OCI-LY1 (cell line): ENCODE data around the gene ZNF512.

ENCODE experiments used
- EZH2 ChIP-seq: fragments of 200-600 bp; sonication (generic), shearing (Covaris generic); IDR thresholded peaks from 2 replicates; pipeline ENCODE4 v1.8.0; 2017; ENCODE audit warnings: borderline replicate concordance, mixed run types, mild to moderate bottlenecking, antibody characterized with exemption, low read length, moderate library complexity, mixed read lengths
- TF ChIP-seq, protein P1 (sequence below): fragments of 200-600 bp; sonication (generic), shearing (Covaris generic); IDR thresholded peaks from 2 replicates; pipeline ENCODE4 v1.5.1; 2017; ENCODE audit warnings: mild to moderate bottlenecking, antibody characterized with exemption, low read length, moderate library complexity, mixed read lengths

DNA sequence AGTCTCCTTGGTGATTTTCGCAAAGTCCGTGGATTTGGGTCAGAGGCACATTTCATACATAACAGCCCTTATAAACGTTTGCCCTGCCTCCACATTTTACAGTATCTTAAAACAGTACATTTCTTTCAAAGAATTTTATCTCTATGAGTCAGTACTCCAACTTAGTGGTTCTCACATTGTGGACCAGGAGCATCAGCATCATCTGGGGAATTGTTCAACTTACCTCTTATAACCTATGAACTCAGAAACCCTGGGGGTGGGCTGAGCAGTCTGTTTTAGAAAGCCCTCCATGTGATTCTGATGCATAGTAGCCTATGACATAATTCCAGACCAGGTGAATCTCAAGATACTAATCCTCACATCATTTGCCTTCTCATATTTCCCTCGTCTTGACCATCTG is 68.2 kb downstream of the ZNF512 start:
- TF ChIP-seq EZH2, result no peak
- TF ChIP-seq, protein P1, sequence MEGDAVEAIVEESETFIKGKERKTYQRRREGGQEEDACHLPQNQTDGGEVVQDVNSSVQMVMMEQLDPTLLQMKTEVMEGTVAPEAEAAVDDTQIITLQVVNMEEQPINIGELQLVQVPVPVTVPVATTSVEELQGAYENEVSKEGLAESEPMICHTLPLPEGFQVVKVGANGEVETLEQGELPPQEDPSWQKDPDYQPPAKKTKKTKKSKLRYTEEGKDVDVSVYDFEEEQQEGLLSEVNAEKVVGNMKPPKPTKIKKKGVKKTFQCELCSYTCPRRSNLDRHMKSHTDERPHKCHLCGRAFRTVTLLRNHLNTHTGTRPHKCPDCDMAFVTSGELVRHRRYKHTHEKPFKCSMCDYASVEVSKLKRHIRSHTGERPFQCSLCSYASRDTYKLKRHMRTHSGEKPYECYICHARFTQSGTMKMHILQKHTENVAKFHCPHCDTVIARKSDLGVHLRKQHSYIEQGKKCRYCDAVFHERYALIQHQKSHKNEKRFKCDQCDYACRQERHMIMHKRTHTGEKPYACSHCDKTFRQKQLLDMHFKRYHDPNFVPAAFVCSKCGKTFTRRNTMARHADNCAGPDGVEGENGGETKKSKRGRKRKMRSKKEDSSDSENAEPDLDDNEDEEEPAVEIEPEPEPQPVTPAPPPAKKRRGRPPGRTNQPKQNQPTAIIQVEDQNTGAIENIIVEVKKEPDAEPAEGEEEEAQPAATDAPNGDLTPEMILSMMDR, result no peak
